GM19025 (cell line): ENCODE measurements around the gene MRPL23.

Experiments used
- ATAC-seq: cut with Tn5 transposase; IDR thresholded peaks from one replicate; pipeline ENCODE4 v1.9.1; 2021; ENCODE audit warnings: mild to moderate bottlenecking, low read depth, moderate library complexity; ENCODE audit not compliant: unreplicated experiment

The MRPL23 gene

DNA sequence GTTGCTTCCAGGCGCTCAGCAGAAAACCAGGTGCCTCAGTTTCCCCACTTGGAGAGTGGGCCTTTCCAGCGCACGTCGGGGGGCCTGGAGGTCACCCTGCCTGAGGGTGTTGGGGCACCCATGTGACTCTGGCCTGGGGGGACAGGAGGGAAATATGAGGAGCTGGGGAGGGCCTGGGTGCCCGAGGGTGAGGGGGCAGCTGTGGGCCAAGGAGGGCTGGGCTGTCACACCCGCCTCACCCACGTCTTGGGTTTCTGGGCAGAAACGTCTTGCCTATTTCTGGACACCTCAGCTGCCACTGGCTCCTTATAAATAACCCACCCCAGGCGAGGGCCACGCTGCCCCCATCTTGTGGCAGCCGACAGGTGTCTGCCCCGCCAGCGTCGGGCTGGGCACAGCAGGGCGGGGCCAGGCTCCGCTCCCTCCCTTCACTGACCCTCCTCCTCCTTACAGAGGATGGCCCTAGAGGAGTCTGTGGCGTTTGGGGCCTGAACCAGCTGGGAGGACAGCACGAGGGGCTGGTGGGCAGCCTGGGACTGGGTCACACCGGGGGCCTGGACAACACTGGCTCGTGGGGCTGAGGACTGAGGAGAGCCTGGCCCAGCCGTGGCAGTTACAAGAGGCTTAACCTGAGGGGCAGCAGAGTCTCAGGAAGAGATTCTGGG is 26.1 kb upstream of the MRPL23 start:
- no peak for ATAC-seq

- no peak for ATAC-seq
Measured at GRCh38 chr11:1921574-1922141, 25.5 kb upstream of the MRPL23 start.

DNA sequence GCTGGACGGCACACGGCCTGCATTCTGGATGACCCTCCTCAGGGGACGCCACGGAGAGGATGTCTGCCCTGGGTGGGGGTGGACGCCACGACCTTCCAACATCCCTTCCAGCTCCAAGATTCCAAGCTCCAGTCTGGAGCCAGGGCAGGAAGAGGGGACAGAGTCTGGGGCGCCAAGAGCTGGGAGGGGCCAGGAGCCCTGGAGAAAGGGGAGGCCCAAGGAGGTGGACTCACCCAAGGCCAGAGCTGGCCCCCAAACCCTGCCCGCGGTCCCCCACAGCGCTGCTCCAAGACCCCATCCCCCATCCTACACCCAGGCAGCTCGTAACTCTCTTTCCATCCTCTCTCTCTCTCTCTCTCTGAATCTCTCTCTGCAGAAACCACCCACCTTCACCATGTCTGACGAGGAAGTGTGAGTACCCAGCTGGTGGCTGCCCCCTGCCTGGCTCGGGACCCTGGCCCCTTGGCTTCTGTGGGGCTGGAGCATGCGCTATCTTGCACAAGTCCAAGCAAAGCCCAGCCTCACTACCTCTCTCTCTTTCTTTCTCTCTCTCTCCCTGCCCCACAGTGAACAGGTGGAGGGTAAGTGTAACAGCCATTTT is 24.6 kb upstream of the MRPL23 start:
- ATAC-seq: no peak

GRCh38 chr11:1923201-1923956 is 23.8 kb upstream of the MRPL23 start:
- ATAC-seq: no peak

DNA sequence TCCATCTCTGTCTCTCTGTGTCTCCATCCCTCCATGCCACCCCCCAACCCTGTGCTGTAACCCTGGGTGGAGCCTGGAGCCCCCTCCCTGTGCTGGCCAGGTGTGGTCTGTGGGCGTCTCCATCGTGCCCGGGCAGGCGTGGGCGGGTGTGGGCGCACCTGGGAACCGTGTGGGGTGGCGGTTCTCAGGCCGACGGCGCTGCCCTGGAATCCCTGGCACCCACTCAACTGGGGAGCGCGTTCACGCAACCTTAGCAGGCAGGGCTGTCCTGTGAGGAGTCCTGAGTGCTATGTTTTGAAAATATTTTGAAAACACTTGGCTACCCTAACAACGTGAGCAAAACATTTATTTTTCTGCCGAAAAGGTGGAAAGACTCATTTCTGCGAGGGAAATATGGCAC is 23.0 kb upstream of the MRPL23 start:
- ATAC-seq: no peak

- ATAC-seq: no peak
Measured at GRCh38 chr11:1924646-1925372, 22.3 kb upstream of the MRPL23 start.

DNA sequence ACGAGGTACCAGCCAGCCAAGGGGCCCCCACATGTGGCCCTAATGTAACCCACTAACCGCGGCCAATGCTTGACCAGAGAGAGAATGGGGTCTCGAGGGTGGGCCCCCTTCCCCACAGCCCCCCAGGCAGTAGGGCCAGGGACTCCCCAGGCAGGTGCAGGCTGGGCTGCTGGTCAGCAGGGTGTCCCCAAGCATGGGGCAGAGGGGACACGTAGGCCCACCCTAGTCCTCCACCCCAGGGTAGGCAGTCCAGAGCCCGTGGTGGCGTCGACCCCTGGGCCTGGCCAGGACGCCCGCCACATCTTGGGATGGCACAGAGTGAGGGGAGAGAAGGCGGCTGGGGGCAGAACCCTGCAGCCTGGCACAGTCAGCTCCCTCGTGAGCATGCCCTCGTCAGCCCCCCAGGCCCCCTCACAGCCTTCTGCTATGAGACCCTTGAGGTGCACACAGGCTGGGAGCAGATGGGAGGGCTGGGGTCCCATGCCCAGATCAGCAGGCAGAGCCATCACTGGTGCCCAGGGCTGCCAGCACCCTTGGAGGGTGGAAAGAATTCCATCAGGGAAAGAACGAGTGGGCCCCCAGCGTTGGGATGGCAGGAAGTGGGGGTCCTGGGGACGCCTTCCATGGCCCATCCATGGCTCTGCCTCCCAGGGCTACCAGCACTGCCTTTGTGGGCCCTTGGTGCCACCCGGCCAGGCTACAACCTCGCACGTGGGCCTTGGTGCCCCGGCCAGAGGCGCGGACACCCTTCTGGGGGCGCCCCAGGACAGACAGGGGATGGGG is 21.6 kb upstream of the MRPL23 start:
- ATAC-seq: no peak

DNA sequence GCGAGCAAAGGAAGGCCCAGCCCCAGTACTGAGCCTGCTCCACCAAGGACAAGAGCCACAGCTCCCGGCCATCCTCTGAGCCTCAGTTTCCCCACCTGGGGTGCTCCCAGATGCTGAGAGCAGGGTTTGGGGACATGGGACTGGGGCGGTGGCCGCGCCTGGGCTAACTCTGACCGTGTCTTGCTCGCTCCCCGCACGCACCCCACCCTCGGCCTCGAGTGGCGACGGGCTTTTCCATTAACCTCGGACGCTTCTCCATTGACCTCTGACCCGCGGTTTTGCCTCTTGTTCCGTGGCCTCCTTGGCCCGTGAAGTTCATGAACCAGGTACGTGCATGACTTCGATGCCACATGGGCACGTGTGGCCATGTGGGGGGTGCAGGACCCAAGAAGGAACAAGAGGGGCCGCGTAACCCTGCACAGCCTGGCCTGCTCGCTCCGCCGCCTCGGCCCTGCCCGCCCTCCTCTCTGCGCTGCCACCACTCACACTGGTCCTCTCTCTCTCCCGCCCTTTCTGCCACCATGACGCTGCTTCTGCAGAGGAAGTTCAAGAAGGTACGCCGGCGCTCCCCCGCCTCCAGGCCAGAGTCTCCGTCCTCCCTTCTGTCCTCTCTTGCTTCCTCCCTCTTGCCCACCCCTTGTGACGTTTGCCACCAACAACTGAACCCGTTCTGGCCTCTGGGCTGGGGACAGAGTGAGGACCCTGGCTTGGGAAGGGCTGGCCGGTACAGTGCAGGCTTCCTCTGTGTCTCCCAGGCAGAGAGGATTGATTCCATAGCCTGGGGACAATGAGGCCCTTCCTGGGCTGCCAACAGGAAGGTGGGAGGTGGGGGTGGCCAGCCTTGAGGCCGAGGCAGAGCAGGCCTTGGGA is 20.7 kb upstream of the MRPL23 start:
- no peak for ATAC-seq

DNA sequence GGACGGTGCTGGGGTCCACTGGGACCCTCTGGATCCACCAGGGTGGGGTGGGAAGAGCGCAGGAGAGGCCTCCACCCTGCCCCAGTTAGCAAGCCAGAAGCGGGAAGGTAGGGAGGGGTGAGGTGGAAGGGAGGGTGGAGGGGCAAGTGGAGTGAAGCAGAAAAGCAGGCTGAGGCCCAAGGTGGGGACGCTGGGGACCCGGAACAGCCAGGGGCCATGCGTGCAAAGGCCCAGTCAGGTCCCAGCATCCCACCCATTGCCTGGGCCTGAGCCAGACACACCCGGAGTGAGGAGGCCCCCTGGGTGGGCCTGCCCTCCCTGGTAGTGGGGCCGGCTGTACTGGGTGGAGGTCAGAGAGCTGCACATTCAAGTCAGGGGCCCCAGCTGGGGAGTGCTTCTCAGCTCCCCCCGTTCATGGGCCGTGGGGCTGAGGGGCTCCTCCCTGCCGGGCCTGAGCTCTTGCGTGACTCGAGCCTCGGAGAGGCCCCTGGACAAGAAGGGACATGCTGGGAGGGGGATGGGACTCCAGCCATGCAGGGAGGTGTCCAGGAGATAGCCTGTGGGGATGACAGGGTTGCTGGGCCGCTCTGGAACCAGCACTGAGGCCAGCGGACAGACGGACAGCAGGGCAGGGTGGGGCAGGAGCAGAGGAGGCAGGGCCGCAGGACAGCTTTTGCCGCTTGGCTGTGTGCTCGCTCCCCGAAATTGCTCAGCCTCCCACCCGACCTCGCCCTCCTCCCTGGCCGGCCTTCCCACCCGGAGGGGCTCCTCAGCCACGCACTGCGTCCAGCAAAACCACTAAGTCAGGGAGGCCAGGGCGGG is 19.9 kb upstream of the MRPL23 start:
- ATAC-seq: no peak

- no peak for ATAC-seq
Measured at GRCh38 chr11:1927848-1928469, 19.2 kb upstream of the MRPL23 start.

GRCh38 chr11:1928470-1928890 is 18.7 kb upstream of the MRPL23 start:
- no peak for ATAC-seq

- ATAC-seq: no peak
Measured at GRCh38 chr11:1928891-1929541, 18.1 kb upstream of the MRPL23 start.

- ATAC-seq: no peak
Measured at GRCh38 chr11:1929621-1930461, 17.3 kb upstream of the MRPL23 start.

DNA sequence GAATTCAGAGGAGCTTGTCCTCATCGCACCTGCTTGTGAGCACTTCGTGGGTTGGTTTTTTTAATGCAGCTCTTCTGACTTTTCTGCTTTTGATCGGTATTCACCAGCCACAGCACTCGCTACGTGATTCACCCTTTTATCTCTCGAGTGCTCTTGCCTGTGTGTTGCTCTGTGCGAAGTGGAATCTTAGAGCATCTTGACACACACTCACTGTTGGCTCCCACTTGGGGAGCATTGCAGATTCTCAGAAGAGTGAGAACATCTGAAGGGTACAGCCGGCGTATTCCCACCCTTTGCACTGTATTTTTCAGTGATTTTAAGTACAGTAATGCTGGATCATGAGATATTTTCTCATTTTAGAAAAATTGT is 16.7 kb upstream of the MRPL23 start:
- ATAC-seq: no peak

- no peak for ATAC-seq
Measured at GRCh38 chr11:1931341-1932104, 15.6 kb upstream of the MRPL23 start.

DNA sequence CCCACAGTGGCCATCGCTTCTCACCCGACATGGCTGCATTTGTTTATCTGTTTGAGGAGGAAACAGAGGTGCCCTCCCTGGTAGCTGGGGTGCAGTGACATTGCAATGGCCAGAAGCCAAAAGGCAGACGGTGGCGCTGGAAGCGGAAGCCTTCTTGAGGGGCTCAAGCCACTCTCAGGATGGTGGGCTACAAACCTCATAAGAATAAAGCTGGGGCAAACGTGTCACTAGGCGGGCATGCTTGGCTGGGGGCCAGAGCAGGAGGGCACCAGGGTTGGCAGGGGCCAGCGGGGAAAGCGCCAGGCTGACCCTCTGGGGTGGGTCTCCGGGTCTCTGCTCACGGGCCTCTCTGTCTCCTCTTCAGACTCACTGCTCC is 15.0 kb upstream of the MRPL23 start:
- no peak for ATAC-seq
